GM18873 (cell line): ENCODE results near the gene MANSC4.
A peak's percentile ranks its signal among the peaks of the same experiment; 100 is the strongest.

Experiments
- ATAC-seq: cut with Tn5 transposase; IDR thresholded peaks from one replicate; pipeline ENCODE4 v1.9.1; 2021; ENCODE audit warnings: mild to moderate bottlenecking, moderate library complexity, moderate number of reproducible peaks; ENCODE audit not compliant: unreplicated experiment, low FRiP score

Gene MANSC4

GRCh38 chr12:27801630-27802029, 21.6 kb upstream of the MANSC4 start:
- no peak for ATAC-seq

DNA sequence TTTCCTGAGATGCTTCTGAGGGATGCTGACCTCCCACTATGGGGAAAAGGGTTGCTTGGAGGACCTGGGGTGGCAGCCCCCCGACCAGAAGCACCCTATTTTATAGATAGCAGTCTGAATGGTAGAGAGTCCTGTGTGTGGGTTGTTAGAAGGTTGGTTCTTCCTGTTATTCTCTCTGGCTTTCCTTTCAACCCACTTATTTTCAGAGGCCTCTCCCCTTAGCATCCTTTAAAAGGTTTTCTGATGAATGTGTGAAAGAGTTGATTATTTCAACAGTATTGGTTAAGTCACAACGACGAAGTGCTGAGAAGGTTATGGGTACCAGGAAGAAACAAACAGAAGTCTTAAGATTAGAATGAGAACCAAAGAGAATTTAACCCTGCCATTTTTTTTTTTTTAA, 20.8 kb upstream of the MANSC4 start:
- no peak for ATAC-seq

DNA sequence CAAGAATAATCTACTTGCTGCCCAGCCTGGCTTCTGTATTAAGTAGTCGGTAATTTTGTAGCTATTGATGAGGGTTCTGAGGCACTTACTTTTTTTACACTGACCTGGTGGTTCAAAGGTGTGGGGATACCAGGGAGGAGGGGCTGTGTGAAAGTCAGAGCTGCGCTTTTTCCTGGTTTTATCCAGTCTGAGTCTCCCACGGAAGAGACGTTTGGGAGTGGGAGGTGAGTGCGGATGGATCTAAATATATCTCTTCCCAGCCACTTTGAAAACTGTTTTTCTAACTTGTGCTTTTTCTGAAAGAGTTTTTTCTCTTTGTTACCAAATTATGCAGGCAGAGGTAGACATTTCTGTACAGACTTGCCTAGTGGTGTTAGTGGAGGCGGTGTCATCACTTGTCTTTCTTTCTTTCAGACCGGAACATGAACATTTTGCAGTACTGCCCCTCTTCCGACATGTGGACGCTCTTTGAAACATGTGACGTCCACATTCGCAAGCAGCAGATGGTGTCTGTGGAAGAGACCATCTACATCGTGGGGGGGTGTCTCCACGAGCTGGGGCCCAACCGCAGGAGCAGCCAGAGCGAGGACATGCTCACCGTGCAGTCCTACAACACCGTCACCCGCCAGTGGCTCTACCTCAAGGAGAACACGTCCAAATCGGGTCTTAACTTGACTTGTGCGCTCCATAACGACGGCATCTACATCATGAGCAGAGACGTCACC, 17.4 kb upstream of the MANSC4 start:
- no peak for ATAC-seq

GRCh38 chr12:27796128-27796527, 16.1 kb upstream of the MANSC4 start:
- ATAC-seq = no peak

DNA sequence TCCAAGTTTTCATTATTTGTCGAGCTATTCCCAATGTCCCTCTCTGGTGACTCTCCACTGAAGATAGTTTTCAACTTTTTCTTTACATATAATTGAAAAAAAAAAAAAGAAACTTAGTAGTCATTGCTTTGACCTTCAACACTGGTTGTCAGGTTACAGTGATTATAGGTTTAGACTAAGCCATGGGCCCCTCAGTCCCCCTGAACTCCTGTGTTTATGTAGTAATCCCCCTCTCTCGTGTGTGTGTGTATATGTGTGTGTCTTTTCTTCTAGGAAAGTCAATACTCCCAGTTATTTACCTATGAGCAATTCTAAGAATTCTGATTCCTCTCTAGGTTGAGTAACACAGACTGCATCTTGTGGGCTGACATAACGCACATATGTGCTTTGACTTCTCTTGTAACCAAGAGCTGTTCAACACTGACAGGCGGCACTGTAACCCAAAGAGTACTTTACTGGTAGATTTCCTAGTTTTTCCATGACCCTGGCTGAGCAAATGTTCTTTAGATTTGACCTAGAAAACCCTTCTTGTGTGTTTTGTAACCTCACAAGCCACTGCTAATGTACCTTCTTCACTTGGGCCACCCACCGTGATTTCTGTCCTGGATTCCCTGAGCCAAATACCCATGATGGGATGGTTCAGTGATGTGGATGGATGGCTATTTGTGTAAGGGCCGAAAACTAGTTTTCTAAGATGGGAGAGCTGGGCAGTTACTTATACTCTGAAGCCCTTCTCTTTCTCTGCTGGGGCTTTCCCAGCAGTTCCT, 15.0 kb upstream of the MANSC4 start:
- no peak for ATAC-seq

DNA sequence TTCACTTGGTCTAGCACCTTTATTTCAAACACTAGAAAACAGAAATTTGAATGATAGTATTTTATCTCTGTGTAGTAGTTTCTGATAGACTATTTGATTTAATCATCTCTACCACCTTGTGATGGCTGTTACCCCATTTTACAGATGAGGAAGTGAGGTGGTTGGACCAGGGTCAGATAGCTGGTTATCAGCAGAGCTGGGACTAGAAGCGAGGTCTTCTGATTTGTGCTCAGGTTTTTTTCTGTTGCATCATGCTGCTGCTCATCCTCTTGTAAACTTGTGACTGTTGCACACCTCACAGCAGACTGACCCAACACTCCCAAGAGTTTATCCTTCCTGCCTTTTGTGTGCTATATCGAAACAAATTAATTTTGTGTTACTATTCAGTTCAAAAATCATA, 10.1 kb upstream of the MANSC4 start:
- no peak for ATAC-seq

- no peak for ATAC-seq
Measured at GRCh38 chr12:27787559-27787958, 7.5 kb upstream of the MANSC4 start.

- ATAC-seq = no peak
Measured at GRCh38 chr12:27785882-27786570, 6.0 kb upstream of the MANSC4 start.

DNA sequence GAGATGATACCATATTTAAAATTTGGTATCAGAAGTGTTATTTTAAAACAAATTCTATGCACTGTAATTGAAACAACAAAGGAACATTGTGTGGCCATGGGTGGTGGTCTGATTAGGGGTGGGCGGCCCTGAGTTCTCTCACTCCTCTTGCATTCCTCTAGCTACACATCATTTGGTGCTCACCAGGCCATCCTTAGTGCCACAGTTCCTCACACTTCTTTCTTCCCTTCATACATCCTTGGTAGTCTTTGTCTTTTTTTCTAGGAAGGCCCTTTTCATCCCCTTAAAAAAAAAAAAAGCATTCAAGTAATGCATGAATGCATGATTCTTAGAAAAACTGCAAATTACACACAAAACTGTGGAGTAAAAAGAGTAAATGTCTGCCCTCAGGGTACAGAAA, 2.4 kb upstream of the MANSC4 start:
- no peak for ATAC-seq

DNA sequence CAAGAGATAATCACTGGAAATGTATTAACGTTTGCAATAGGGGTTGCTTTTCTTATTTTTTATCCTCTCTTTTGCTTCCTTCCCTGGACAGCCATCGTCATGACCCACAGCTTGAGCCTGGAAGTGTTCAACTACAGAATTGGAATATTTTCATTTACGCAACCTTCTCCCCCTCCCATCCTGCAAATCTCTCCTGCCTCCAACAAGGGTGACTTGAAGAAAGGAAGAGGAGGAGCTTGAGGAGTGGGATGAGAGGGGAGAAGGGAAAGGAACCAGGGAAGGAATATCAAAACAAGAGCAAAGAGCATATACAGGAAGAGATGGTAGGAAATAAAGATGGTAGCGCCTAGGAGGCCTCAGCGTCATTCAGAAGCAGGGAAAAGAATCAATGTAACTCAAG, 1.6 kb upstream of the MANSC4 start:
- no peak for ATAC-seq

- ATAC-seq = peak; percentile 32
Measured at GRCh38 chr12:27780612-27781408, 774 bp upstream of the MANSC4 start.

GRCh38 chr12:27779416-27779919, 568 bp downstream of the MANSC4 start:
- peak; percentile 9 for ATAC-seq

- ATAC-seq = no peak
Measured at GRCh38 chr12:27778206-27778605, 1.8 kb downstream of the MANSC4 start.

DNA sequence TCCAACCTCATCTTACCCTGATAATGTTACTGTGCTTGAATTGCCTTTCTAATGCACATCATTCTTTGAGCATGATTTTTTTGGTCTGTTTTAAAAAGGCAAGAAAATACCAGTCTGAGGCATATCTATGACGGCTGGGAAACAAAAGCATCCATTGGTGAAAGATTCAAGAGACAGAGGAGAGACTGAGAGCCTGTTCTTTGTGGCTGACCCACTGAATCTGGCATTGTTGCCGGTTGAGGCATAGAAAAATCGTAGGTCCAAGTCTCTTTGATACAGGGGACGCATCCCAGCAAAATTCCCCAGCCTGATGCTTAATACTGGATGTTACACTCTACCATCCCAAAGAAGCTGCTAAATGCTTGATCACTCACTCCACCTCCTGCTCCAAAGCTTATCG, 2.9 kb downstream of the MANSC4 start:
- no peak for ATAC-seq

DNA sequence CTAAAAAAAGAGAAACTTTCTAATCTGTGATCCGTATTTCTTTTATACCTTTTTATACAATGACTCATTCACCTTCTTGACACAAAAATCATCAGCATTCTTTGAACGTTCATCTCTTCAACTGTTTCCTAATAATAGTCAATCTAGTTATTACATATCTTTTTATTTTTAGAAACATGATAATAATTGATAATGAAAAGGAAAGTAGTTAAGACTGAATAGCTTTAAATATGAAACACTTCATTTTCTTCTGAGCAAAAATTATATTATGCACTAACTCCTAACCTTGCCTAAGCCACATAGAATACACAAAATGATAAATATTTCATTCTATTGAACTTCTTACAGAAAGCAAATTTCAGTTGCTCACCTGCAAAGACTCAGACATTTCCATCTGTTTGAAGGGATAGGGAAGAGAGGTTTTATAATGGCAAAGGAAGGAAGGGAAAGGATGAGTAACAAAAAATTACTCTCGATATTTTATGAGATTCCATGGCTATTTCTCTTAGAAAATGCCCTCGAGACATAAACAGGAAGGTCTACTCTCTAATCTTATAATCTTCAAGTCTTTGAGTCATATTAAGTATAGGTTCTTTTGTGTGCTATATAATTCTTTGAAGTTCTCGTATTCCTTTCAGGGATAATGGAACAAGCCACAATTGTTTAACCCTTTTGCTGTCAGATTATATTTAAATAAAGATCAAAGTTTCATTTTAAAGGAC, 7.5 kb downstream of the MANSC4 start:
- ATAC-seq = no peak

- no peak for ATAC-seq
Measured at GRCh38 chr12:27771481-27772327, 8.3 kb downstream of the MANSC4 start.

DNA sequence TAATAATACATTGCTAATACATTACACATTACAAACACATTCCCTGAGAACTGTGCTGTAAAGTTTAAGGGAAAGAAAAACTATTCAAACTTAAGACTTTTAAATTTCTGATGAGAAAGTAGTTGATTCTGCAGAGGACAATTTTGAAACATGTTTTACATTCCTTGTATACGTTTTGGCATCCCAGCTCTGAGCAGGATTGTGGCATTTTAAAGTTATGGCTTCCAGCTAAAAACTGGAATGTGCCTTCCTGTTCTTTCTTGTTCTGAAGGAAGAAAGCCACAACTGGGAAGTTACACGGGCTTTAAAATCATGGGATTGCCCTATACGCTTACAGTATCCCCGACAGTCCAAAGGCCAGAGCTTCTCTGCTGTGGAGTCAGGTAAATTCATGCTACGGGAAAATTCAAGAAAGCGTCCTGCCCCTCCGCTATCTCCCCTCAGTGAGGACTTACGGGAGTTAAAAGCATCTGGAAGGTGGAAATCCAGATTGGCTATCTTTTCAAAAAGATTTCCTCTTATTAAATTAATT, 10.8 kb downstream of the MANSC4 start:
- ATAC-seq = no peak

GRCh38 chr12:27766587-27766986, 13.4 kb downstream of the MANSC4 start:
- no peak for ATAC-seq

- ATAC-seq = no peak
Measured at GRCh38 chr12:27762757-27763156, 17.3 kb downstream of the MANSC4 start.
